KOPT-K1 (cell line): Measurements from ENCODE around the gene SLC22A23.

Experiments used
- H3K27ac ChIP-seq: fragments of 200-600 bp; sonication (generic); 2 replicates; pipeline ENCODE4 v1.5.1; 2016; ENCODE audit warnings: antibody characterized with exemption, mild to moderate bottlenecking, low read depth, low read length; ENCODE audit not compliant: poor library complexity, severe bottlenecking
- H3K36me3 ChIP-seq: fragments of 200-600 bp; sonication (generic); 2 replicates; pipeline ENCODE4 v1.5.1; 2017; ENCODE audit warnings: antibody characterized with exemption, mild to moderate bottlenecking, low read length, moderate library complexity; ENCODE audit not compliant: insufficient read depth
- H3K9me3 ChIP-seq: fragments of 200-600 bp; sonication (generic); 2 replicates; pipeline ENCODE4 v1.5.1; 2017; ENCODE audit warnings: antibody characterized with exemption, low read length, mild to moderate bottlenecking; ENCODE audit not compliant: insufficient read depth, poor library complexity, severe bottlenecking

SLC22A23 gene

GRCh38 chr6:3297909-3298308, 158.9 kb downstream of the SLC22A23 start:
- Histone ChIP-seq H3K27ac (no peak overlapping the region), H3K36me3 (no peaks in the 10 kb centered on the region), H3K9me3 (no peaks in the 10 kb centered on the region)

DNA sequence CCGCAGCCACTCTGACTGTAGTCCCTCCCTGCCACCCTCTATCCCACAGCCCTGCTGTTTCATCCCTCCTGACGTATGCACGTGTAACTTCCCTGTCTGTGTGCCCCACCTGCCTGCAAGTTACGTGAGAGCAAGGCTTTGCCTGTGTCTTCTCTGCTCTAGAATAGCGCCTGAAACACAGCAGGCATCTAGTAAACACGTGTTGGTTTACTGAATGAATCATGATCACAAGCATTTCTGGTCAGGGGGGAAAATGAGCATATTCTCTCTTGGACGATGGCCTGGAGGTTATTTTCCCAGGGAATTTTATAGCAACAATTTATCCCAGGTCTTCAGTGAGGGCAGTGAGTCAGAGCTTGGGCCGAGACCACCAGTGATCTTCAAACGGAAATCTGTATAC, 159.8 kb downstream of the SLC22A23 start:
- H3K27ac ChIP-seq = no peak overlapping the region
- no peaks in the 10 kb centered on the region for H3K36me3 ChIP-seq
- H3K9me3 ChIP-seq = no peaks in the 10 kb centered on the region

GRCh38 chr6:3296537-3296936, 160.3 kb downstream of the SLC22A23 start:
- Histone ChIP-seq H3K27ac (no peak overlapping the region), H3K9me3 (no peaks in the 10 kb centered on the region), H3K36me3 (no peaks in the 10 kb centered on the region)

GRCh38 chr6:3296078-3296477, 160.8 kb downstream of the SLC22A23 start:
- Histone ChIP-seq H3K36me3 (no peaks in the 10 kb centered on the region), H3K27ac (no peak overlapping the region), H3K9me3 (no peaks in the 10 kb centered on the region)

DNA sequence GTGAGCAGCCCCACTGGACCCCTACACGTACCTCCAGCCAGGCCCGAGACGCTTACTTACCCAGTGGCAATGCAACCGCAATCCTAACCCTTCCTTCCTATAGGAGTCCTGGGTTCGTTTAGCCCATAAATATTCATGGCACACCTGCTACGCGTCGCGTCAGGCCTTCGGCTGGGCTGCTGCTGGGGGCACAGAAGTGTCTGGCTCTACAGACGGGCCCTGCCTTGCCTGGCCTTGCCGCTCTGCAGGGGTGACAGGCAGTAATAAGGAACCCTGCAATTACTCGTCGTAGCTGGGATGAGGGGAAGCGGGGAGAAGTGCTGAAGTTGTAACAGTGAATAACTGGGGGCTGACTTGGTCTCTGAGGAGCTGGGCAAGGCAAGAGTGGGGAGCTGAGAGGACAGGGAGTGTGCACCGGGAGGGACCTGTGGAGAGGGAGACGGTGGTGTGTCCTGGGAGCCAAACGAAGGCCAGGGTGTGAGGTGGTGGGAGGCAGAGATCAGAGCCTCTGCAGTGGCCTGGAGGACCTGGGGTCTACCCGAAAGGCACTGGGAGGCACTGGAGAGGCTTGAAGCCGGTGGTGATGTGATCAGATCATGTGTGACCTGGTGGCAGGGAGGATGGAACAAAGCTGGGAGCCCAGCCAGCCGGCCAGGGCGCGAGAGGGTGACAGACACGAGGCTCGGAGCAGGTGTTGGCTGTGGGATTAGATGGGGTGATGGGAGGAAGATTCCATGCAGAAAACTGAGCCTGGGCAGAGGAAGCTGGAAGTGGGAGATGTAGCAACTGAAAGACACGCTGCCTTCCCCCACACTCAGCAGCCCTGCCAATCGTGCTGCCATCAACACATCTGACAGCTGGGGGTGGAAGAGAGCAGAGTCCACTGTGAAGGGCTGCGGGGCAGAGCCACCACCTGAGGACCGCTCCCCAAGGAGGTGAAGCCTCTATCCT, 161.7 kb downstream of the SLC22A23 start:
- no peaks in the 10 kb centered on the region for H3K36me3 ChIP-seq
- no peak overlapping the region for H3K27ac ChIP-seq
- no peaks in the 10 kb centered on the region for H3K9me3 ChIP-seq

- Histone ChIP-seq H3K27ac (no peak overlapping the region), H3K9me3 (no peaks in the 10 kb centered on the region), H3K36me3 (no peaks in the 10 kb centered on the region)
These were observed 162.5 kb downstream of the SLC22A23 start for GRCh38 chr6:3294396-3294795.

DNA sequence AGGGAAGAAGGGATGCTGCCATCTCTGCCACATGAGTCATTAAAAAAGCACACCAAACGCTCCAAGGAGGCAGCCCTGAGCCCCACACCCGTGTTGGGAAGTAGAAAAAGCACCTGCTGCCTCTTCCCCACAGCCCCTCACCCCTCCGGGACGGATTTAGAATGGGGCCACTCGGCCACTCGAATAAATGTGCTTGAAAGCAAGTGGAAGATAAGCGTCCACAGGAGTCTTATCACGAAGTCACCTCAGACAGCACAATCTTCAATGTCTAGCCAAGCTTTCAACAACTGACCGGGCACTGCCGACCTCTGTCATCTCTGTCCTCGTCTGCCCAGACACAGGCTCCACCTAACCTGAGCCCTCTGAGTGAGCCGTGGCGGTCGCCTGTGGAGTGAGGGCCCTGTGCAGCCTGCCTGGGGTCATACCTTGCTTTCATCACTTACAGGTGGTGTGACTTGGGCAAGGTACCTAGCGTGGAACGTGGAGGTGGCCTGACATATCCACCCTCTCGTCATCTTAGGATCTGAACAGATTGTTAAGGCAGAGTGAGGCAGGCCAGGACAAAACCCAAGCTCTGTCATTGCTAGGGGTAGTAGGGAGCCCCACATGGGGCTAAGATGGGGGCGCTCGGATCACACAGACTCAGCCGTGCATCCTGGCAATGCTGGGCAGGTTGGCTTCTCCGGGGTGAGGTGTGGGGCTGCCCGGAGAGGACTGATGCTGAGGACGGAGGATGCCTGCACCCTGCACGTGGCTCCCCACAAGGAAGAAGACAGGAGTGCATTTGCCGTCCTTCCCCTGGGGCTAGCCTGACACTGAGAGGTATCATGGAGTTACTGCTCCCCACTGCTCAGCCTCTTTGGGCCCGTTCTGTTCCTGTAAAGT, 163.3 kb downstream of the SLC22A23 start:
- H3K9me3 ChIP-seq = no peaks in the 10 kb centered on the region
- no peak overlapping the region for H3K27ac ChIP-seq
- H3K36me3 ChIP-seq = no peaks in the 10 kb centered on the region

GRCh38 chr6:3292431-3293197, 164.2 kb downstream of the SLC22A23 start:
- Histone ChIP-seq H3K9me3 (no peaks in the 10 kb centered on the region), H3K36me3 (no peaks in the 10 kb centered on the region), H3K27ac (no peak overlapping the region)

DNA sequence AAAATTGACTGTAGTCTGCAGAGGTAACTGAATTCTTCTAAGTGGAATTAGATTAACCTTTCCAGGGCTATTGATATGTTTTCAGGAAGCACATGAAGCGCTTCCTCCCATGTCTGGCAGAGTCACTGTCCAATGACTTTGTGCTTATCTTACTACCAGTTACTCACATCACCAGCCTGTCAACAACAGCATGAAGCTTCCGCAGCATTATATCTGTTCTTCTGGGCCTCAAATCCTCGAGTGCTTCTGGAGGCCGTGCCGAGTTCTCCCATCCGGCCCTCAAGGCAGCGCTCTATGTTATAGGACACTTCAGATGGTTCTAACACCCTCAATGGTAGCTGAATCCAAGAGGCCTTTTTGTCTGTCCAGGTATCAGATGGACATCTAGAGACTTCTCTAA, 164.9 kb downstream of the SLC22A23 start:
- H3K27ac ChIP-seq = no peak overlapping the region

DNA sequence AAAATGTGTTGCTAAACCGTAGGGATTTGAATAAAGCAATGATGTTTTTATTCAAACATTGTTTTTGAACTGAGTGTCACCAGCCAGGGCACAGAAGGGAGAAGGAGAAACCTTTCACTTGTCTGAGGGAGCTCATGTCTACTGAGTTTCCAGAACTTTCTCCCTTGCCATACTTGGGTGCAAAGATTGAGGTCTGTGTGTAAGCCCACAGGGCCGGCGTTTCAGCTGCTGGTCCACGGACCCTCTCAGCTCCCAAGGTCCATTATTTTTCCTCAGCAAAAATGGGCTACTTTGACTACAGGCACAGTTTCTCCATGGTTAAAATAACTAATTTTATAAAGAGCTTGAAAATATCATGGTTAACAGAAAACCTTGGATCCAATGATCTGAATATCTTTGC, 165.5 kb downstream of the SLC22A23 start:
- Histone ChIP-seq H3K27ac (no peak overlapping the region), H3K36me3 (no peaks in the 10 kb centered on the region), H3K9me3 (no peaks in the 10 kb centered on the region)

More for the DNA sequence above, 164.9 kb downstream of the SLC22A23 start:
- Histone ChIP-seq H3K9me3 (no peaks in the 10 kb centered on the region), H3K36me3 (no peaks in the 10 kb centered on the region)

DNA sequence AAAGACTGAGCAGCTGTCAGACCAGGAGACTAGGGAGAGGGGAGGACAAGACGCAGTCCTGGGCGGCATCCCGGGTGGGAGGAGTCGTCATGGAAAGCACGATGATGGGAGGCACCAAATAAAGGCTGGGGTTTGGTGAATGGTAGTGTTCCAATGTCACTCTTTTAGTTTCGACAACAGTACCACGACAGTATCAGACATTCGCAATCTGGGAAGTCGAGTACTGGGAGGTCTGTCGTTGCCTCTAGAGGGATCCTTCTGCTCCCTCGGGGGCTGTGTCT, 166.0 kb downstream of the SLC22A23 start:
- Histone ChIP-seq H3K36me3 (no peaks in the 10 kb centered on the region; the same call in 1 of the 2 replicates), H3K9me3 (no peaks in the 10 kb centered on the region), H3K27ac (no peak overlapping the region)

GRCh38 chr6:3290149-3290930, 166.5 kb downstream of the SLC22A23 start:
- Histone ChIP-seq H3K36me3 (no peaks in the 10 kb centered on the region; the same call in 1 of the 2 replicates), H3K27ac (no peak overlapping the region), H3K9me3 (no peaks in the 10 kb centered on the region)

- H3K27ac ChIP-seq = no peak overlapping the region
- H3K9me3 ChIP-seq = no peaks in the 10 kb centered on the region
- no peaks in the 10 kb centered on the region; the same call in 1 of the 2 replicates for H3K36me3 ChIP-seq
These were observed 167.2 kb downstream of the SLC22A23 start for GRCh38 chr6:3289664-3290055.
